ENCODE data around the gene ASGR2.
"Not testable (repeated sequence)": the region's sequence is repeated elsewhere in the genome, so short reads cannot be mapped to it uniquely, and the experiment has no call there.

The ASGR2 gene

DNA sequence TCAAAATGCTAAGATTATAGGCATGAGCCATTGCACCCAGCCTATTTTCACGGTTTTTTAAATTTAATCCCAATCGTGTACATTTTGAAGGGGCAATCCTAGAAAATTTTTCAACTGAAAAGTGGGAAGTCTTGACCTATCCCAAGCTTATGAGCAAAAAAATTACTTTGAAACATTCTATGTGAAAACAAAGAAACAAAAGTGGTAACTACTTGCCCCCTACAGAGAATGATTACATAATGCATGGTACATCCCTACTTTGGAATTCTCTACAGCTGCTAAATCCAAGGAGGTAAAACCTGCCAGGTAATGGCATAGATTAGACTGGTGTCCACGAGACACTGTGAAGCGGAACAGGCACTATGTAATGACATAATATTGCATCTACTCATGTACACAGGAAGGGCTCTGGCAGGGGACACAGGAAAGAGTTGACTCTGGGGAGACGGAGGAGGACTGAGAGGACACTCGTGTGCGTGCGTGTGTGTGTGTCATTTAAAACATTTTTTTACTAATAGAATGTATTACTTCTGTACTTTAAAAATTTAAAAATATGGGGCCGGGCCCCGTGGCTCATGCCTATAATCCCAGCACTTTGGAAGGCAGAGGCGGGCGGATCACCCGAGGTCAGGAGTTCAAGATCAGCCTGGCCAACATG is 15.7 kb downstream of the ASGR2 start:
- no peak for DNase-seq (ENCODE audit: low spot score)

DNA sequence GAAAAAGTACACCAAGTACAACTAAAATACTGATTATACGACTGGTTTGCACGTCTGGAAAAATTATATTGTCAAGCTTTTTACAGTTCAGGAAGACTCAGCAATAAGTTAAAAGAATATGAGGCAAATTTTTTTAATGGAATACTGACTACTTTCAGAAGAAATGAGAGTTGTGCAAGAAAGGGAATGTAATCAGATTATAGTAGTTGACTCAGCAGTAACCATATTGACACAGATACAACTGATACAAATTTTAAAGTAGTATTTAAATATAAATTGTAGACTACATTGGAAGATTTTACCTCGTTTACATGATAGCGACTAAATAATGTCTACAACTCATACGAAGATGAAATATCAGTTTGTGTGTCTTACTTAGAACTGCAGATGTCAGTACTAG is 16.7 kb downstream of the ASGR2 start:
- DNase-seq (ENCODE audit: low spot score), result no peak

DNA sequence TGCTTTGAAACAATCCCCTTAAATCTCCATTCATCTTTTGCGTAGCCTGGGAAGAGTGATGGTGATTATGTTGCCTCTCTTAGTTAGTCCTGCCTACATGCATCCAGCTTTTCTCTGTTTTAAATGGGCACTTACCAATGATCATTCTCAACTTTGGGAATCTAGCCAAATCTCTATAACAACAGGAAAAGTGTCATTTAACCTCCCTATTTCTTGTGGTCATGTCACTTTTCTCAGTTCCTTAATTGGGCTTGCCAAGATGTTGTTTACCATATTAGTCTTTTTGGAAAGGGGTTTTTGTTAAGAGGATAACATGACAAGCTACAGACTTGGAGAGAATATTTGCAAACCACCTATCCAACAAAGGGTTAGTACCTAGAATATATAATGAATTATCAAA is 19.0 kb downstream of the ASGR2 start:
- no peak for DNase-seq (ENCODE audit: low spot score)

DNA sequence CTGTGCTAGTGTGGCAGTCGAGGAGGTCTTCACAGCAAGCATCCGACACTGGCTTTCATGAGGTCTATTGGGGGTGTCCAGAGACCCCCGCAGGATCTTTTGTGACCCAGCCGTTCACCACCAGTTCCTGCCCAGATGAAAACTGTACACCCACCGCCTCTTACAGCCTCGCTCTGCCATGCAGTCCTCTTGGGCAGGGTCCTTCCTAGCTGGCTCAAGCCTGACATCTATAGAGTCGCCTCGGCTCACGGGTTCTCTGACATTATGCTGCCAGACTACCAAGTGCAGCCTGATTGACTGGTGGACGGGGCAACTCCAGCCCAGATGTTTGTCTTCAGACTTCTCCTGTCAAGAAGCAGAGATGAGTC is 20.0 kb downstream of the ASGR2 start:
- no peak for DNase-seq (ENCODE audit: low spot score)

DNA sequence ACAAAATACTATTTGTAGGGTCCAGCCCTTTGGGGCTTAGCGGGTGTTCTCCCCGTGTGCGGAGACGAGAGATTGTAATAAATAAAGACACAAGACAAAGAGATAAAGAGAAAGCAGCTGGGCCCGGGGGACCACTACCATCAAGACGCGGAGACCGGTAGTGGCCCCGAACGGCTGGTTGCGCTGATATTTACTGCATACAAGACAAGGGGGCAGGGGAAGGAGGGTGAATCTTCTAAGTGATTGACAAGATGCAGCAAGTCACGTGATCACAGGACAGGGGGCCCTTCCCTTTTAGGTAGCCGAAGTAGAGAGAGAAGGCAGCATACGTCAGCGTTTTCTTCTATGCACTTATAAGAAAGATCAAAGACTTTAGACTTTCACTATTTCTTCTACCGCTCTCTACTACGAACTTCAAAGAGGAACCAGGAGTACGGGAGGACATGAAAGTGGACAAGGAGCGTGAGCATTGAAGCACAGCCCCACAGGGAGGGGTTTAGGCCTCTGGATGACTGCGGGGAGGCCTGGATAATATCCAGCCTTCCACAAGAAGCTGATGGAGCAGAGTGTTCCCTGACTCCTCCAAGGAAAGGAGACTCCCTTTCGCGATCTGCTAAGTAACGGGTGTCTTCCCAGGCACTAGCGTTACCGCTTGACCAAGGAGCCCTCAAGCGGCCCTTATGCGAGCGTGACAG is 23.2 kb downstream of the ASGR2 start:
- DNase-seq (ENCODE audit: low spot score), result not testable (repeated sequence)

DNA sequence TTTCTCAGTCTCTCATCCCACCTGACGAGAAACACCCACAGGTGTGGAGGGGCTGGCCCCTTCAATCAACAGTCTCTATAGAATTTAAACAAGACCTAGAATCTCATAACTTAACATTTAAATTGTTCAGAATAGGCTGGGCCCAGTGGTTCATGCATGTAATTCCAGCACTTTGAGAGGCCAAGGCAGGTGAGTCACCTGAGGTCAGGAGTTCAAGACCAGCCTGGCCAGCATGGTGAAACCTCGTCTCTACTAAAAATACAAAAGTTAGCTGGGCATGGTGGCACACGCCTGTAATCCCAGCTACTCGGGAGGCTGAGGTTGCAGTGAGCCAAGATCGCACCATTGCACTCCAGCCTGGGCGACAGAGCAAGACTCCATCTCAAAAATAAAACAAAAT is 25.1 kb downstream of the ASGR2 start:
- not testable (repeated sequence) for DNase-seq (ENCODE audit: low spot score)

DNA sequence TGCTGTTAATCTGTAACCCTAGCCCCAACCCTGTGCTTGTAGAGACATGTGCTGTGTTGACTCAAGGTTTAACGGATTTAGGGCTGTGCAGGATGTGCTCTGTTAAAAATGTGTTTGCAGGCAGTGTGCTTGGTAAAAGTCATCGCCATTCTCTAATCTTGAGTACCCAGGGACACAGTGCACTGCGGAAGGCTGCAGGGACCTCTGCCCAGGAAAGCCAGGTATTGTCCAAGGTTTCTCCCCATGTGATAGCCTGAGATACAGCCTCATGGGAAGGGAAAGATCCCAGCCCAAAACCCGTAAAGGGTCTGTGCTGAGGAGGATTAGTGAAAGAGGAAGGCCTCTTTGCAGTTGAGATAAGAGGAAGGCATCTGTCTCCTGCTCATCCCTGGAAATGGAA is 26.2 kb downstream of the ASGR2 start:
- DNase-seq (ENCODE audit: low spot score), result not testable (repeated sequence)

DNA sequence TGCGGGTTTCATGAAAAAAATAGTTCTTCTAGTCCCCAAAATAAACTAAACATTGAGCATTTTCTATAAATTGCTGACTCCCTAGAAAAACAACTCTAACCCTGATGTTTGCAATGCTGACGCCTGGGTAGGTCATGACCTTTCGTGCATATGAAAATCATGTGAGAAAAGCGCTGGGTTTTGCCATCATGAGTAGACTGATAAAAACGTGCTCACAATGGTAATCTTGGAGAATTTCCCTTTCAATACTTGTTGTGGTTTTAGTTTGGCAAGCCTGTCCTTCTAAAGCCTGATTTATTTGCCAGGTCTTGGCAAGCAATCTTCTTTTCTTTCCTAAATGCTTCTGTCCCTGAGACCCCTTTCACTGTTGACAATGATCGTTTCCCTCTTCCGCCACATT is 30.5 kb downstream of the ASGR2 start:
- no peak for DNase-seq (ENCODE audit: low spot score)

DNA sequence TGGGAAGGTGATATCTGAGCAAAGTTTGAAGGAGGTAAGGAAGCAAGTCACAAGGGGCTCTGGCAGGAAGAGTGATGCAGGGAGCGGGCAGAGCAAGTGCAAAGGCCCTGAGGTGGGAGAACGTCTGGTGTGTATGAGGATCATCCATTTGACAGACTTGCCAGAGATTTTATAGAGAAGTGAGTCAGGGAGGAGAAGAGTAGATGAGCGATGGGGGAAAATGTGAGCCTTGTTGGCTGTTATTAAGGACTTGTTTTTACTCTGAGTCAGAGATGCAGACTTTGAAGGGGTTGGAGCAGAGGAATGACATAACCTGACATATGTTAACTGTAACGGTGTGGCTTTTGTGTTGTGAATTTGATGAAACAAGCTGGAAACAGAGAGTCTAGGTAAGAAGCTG is 31.0 kb downstream of the ASGR2 start:
- no peak for DNase-seq (ENCODE audit: low spot score)

DNA sequence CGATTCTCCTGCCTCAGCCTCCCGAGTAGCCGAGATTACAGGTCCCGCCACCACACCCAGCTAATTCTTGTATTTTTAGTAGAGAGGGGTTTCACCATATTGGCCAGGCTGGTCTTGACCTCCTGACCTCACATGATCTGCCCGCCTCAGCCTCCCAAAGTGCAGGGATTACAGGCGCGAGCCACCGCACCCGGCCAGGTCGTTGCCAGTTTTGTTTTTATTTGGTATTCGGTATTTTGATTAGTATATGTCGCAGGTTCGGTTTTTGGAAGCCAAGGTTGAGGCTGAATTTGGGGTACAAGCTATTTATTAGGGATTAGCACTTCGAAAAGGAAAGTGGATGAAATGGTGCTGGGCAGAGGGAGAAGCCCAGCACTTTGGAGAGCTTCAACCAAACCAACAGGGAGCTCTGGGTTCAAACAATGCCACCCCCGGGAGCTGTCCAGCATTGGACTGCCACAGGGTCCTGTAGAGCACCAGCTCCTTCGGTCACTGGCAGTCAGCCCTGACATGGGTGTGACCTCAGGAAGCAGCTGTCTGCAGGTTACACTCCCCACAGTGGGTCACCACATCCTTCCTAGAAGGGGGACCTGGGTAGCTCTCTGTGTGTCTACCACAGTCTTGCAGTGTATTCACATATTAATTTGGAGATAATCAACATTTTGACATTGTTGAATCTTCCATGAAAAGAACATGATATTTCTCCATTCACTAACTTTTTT is 33.1 kb downstream of the ASGR2 start:
- DNase-seq (ENCODE audit: low spot score), result no peak

DNA sequence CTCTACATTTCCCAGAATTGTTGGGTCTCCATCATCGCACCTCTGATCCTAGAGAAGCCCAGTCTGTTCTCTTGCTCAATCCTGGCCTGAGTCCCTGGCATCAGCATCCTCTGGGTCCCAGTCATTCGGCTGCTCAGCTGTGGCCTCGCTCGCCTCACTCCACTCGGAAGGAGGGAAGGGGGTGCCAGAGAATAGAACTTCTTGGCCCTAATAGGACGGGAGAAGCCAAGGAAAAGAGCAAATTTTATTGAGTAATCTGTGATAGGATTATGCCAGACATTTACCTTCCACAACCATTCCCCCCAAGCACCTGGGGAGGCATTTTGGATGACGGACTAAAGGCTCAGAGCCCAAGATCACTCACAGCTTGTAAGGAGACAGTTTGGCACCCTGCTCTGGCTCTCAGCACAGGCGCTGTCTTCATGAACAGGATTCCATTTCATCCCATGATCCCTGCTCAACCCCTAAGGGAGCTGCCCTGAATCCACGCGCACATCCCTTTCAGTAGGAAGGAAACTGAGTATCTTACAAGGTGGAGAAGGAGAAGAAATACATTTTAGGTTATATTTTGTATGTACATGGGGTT is 34.1 kb downstream of the ASGR2 start:
- DNase-seq (ENCODE audit: low spot score), result no peak

DNA sequence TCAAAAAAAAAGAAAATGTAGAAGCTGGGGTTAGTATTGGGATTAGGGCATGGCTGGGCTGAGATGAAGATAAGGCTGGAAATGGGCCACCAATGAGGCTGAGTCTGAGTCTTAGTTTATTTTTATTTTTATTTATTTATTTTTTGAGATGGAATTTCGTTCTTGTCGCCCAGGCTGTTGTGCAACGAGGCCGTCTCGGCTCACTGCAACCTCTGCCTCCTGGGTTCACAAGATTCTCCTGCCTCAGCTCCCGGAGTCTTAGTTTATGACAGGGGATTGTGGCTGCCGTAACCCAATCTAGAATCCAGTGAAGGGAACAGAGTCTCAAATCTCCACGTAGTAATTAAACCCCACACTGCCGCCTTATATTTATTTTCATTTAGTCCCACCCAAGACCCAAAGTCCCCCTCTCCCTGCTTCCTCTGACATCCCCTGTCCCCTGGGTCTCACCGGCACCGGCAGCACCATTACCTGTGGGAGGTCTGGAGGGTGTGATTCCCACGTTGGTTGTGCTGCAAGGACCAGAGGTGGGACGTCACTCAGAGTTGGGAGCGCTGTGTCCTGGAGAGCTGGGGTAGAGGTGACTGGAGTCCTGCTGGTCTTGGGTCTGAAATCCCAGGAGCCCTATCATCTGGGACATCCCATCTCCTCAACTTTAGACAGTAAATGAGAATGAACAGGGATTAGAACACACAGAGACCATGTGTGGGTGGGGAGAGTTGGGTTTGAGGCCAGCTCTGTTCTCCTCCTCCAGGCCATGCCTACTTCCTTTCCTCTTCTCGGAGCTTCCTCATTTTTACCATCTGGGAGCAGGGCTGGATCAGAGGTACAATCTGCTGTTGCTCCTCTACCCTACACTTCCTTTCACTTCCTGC is 34.8 kb downstream of the ASGR2 start, which contains the start of gene CLEC10A:
CLEC10A (minus strand) TSS at position 671 of the 875 bp plus-strand sequence. CDS start 1,439 bp downstream, outside the sequence.
- no peak for DNase-seq (ENCODE audit: low spot score)

DNA sequence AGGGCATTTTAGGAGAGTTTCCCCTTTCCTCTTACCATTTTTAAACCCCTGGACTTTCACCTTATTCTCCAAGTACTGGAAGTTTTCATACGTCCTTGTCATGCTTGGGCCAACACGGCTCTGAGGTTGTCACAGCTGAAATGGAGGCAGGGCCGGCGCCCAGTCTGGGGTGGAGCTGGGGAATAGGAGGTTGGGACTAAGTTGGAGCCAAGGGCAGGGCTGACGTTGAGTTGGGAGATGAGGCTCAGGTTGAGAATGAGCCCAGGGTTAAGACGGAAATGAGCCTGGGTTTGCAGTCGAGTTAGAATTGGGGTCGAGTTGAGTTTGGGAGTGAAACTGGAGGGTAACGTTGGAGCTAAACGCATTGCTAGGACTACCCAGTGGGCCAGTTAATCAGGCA is 35.9 kb downstream of the ASGR2 start:
- no peak for DNase-seq (ENCODE audit: low spot score)

DNA sequence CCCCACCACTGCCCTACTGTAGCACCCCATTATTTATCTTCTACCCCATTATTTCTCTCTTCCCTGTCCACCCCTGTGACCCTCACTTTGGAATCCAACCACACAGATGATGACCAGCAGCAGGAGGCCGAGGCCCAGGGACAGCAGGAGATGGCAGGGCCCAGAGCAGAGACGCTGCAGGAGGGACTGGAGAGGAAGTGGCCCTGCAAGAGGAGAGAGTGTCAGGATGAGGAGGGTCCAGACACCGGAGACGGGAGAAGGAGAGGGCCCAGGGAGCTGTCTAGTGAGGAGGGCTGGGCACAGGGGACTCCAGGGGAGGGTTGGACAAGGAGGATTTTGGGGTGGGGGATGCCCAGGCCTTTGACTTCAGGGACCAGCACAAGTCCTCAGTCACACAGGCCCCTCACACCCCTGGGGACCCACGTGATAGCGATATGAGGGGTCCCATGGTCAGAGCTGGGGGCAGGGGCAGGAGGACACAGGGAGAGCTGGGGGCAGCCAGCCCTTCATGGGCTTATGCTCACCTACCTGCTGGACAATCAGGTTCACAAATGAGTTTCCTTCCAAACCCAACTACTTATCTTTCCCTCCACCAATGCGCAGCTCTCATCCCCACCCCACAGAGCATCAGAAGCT is 36.6 kb downstream of the ASGR2 start:
- DNase-seq (ENCODE audit: low spot score), result no peak

DNA sequence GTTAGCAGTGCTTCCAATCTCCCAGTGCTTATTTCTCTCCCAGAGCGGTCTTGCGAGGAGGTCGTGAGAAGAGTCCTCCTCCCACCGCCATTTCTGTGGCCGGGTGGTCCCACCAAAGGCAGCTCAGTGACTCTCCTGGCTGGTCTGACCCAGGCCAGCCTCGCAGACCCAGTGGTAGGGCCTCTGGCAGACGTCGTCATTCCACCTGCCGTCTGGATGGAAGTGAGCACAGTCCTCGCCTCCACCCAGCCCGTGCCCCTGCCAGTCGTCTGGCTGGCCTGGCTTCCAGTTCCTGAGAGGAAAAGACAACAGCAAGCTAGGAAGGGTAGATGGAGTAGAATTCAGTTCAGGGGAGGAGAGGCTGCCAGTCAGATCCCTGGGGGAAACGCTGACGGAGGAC is 39.7 kb downstream of the ASGR2 start:
- no peak for DNase-seq (ENCODE audit: low spot score)

DNA sequence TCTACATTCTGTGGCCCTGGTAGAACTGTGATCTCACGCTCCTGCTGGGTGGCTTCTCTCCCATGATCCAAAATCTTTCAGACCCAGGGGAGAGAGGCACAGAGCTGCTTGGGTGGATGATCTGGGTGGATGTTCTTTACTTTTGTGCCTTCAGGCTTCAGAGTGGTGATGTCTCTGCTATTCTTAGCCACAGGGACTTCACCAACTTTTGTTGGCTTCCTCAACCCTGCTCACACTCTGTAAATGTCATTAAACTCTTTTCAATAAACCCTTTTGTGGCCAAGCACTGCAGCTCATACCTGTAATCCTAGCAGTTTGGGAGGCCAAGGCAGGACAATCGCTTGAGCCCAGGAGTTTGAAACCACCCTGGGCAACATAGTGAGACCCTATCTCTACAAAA is 42.2 kb downstream of the ASGR2 start:
- DNase-seq (ENCODE audit: low spot score), result no peak

DNA sequence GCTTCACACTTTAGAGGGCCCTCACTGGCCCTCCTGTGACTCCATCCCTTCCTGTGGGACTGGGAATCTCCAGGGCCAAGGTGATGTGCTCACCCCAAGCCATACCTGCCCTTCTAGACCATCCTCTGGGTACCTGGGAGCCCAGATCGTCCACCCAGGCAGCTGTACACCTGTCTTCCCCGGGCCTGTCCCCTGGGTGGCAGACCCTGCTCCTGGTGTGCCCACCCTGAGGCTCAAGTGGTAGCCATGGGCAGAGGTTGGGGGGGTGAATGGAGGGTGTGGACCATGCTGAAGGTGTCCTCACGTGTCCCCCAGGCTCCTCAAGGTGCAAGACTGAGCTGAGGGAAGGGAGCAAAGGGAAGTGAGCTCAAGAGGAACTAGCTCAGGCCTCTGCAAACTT is 43.9 kb downstream of the ASGR2 start:
- DNase-seq (ENCODE audit: low spot score), result no peak

DNA sequence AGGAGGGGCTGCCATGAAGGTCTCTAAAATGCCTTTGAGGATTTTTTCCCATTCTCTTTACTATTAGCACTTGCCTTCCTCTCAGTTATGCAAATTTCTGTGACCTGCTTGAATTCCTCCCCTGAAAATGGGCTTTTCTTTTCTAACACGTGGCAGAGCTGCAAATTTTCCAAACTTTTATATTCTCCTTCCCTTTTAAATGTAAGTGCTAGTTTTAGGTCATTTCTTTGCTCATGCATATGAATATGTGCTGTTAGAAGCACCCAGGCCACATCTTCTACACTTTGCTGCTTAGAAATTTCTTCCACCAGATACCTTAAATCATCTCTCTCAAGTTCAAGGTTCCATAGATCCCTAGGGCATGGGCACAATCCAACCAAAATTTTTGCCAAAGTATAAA is 46.4 kb downstream of the ASGR2 start:
- DNase-seq (ENCODE audit: low spot score), result no peak

DNA sequence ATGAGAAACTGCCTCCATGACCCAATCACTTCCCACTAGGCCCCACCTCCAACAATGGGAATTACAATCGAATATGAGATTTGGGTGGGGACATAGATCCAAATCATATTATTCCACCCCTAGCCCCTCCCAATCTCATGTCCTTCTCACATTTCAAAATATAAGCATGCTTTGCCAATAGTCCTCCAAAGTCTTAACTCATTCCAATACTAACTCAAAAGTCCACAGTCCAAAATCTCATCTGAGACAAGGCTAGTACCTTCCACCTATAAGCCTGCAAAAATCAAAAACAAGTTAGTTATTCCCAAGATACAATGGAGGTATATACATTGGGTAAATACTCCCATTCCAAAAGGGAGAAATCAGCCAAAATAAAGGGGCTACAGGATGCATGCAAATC is 47.4 kb downstream of the ASGR2 start:
- no peak for DNase-seq (ENCODE audit: low spot score)

DNA sequence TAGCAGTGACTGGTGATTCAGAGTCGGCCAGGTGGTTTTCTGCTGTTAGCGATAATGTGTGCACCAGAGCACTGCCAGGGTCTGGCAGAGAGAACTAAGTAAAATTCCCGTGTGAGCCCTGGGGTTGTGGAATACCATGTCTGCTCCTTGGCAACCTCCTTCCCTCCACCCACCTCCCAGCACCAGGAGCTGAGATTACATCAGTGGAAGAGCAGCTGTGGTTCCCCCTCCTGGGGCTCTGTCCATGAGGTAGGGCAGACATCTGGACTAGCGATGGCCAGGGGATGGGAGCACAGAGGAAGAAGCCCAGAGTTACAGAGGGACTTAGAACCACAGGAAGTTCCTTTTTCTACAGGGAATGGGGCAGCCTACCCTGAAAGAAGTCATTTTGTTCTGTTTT is 50.4 kb downstream of the ASGR2 start:
- DNase-seq (ENCODE audit: low spot score), result no peak

DNA sequence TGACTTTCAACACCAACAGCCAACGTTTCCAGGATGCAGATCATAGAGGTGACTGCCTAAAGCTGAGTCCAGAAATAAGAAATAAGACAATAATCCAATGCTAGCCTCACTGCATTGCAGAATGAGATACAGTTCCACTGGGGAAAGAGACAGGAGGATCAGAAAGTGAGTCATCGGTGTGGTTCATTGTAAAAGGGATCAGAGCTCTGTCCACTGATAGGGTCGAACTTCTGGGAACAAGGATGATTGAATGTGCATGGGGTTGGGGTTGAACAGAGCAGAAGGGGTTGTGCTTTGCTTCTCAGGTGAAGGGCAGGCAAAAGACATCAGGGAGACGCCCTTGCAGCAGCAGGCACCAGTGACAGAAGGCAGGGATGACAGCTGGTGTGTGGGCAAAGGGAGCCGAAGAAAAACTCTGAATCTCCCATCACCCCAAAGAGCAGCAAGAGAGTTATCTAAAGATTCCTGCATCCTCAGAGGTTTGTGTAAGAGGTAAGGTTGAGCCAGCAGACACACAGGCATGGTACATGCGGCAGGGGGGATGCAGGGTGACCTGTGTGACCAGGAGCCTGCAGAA is 51.0 kb downstream of the ASGR2 start:
- no peak for DNase-seq (ENCODE audit: low spot score)
